HepG2 (cell line): Measurements from ENCODE around the gene DMAP1. TPM values are rescaled to one million over a fixed set of nuclear protein-coding genes. Genes with fewer than 3 reads are reported as not detected.

Experiments used
- ELF3 ChIP-seq: IDR thresholded peaks from 2 replicates; pipeline ENCODE4 v1.6.1; 2016; ENCODE audit warnings: missing genetic modification reagents, missing compliant biosample characterization
- IRF2 ChIP-seq: IDR thresholded peaks from 2 replicates; pipeline ENCODE4 v1.6.1; 2018; ENCODE audit warnings: missing genetic modification reagents, missing compliant biosample characterization
- LCORL ChIP-seq, 2 experiments: fragments of 450-650 bp in 1 of 2; sonication (generic) in 1 of 2; formaldehyde crosslinking in 1 of 2; IDR thresholded peaks; 2 replicates each; pipeline versions ENCODE4 v1.5.0 to v1.6.1; 2017 to 2020; ENCODE audit warnings: antibody characterized with exemption in 1 of 2, missing genetic modification reagents in 1 of 2
- NFE2L2 ChIP-seq: fragments of 150-350 bp; IDR thresholded peaks from 2 replicates; pipeline ENCODE4 v1.6.1; 2014; ENCODE audit warnings: low read length
- RXRB ChIP-seq: IDR thresholded peaks from 2 replicates; pipeline ENCODE4 v1.6.1; 2016; ENCODE audit warnings: borderline replicate concordance, missing genetic modification reagents, missing compliant biosample characterization
- SOX13 ChIP-seq, 3 experiments: fragments of 450-650 bp in 1 of 3; sonication (generic) in 1 of 3; formaldehyde crosslinking in 1 of 3; IDR thresholded peaks in 2 of 3; conservative IDR thresholded peaks in 1 of 3; 2 replicates each; pipeline versions ENCODE4 v1.5.0 to v1.6.1; 2016 to 2020; ENCODE audit warnings: antibody characterized with exemption in 1 of 3, mild to moderate bottlenecking in 1 of 3, missing compliant biosample characterization in 1 of 3, missing genetic modification reagents in 1 of 3, moderate library complexity in 1 of 3
- SPEN ChIP-seq: sonication (generic); formaldehyde crosslinking; IDR thresholded peaks from 2 replicates; pipeline ENCODE4 v1.5.1; 2020; ENCODE audit warnings: low read depth, mild to moderate bottlenecking, missing genetic modification reagents
- YEATS2 ChIP-seq: sonication (generic); formaldehyde crosslinking; IDR thresholded peaks from 2 replicates; pipeline ENCODE4 v1.4.0; 2020; ENCODE audit warnings: missing genetic modification reagents, borderline replicate concordance
- ZBTB44 ChIP-seq: sonication (generic); formaldehyde crosslinking; IDR thresholded peaks from 2 replicates; pipeline ENCODE4 v1.4.0; 2020; ENCODE audit warnings: missing genetic modification reagents
- ZFP91 ChIP-seq: sonication (generic); formaldehyde crosslinking; IDR thresholded peaks from 2 replicates; pipeline ENCODE4 v1.9.0; 2022; ENCODE audit warnings: missing genetic modification reagents, mild to moderate bottlenecking, borderline replicate concordance
- ZKSCAN5 ChIP-seq: sonication (generic); formaldehyde crosslinking; IDR thresholded peaks from 2 replicates; pipeline ENCODE4 v1.5.1; 2020; ENCODE audit warnings: mild to moderate bottlenecking, missing genetic modification reagents
- ZNF205 ChIP-seq: IDR thresholded peaks from 2 replicates; pipeline ENCODE4 v1.6.1; 2018; ENCODE audit warnings: missing biosample characterization, missing genetic modification reagents
- ZNF256 ChIP-seq: sonication (generic); formaldehyde crosslinking; conservative IDR thresholded peaks from 2 replicates; pipeline ENCODE4 v1.4.0; 2020; ENCODE audit warnings: missing genetic modification reagents
- ZNF484 ChIP-seq: sonication (generic); formaldehyde crosslinking; IDR thresholded peaks from 2 replicates; pipeline ENCODE4 v1.5.1; 2020; ENCODE audit warnings: mild to moderate bottlenecking, low read depth, missing genetic modification reagents, borderline replicate concordance
- ZNF589 ChIP-seq: sonication (generic); formaldehyde crosslinking; conservative IDR thresholded peaks from 2 replicates; pipeline ENCODE4 v1.8.0; 2022; ENCODE audit warnings: mild to moderate bottlenecking, moderate library complexity, missing genetic modification reagents
- ZNF687 ChIP-seq: sonication (generic); formaldehyde crosslinking; IDR thresholded peaks from 2 replicates; pipeline ENCODE4 v1.5.1; 2020; ENCODE audit warnings: mild to moderate bottlenecking, missing genetic modification reagents, moderate library complexity
- polyA plus RNA-seq, 8 experiments: library from polyadenylated mRNA; depleted of rRNA in 3 of 8; stranded (reverse) in 7 of 8; unstranded in 1 of 8; fragments of >200 nt; fragmentation: Illumina TruSeq in 4 of 8; extraction: Trizol in 4 of 8; gene quantifications; 2 replicates each; pipeline versions ENCODE4 v1.2.1 to v1.2.3, GENCODE V29; 2011 to 2016; ENCODE audit warnings: low read depth in 4 of 8, missing spikeins in 1 of 8, mixed read lengths in 1 of 8; ENCODE audit not compliant: insufficient read depth in 1 of 8
- total RNA-seq, 5 experiments: library from RNA; depleted of rRNA; stranded (reverse); fragments of >200 nt; fragmentation: Illumina TruSeq; extraction: Trizol; gene quantifications; 2 replicates each; pipeline ENCODE4 v1.2.3, GENCODE V29; 2016; ENCODE audit warnings: low read depth in 1 of 5
- TF ChIP-seq, protein P1 (sequence below): sonication (generic); formaldehyde crosslinking; IDR thresholded peaks from 2 replicates; pipeline ENCODE4 v1.8.0; 2022; ENCODE audit warnings: missing genetic modification reagents, mild to moderate bottlenecking, moderate library complexity, borderline replicate concordance

Gene DMAP1
- total and polyA plus RNA-seq, 2 of the 13 experiments (the other 11 are each of a cell fraction or from before 2014, with no cell fraction given) = 17.6 to 32.7 TPM

- TF ChIP-seq ZNF687 (CRISPR knock-in tag) (peak; percentile 50), NFE2L2 (no peak), ZFP91 (CRISPR knock-in tag) (no peak), ZNF484 (CRISPR knock-in tag) (no peak), IRF2 (CRISPR knock-in tag) (0 out of 2 replicates have a peak, but pooled peaks have one; percentile 34), ELF3 (no peak), ZNF589 (CRISPR knock-in tag) (no peak), LCORL (IDR thresholded peaks at IDR 0.05) (no peak), LCORL (CRISPR knock-in tag; IDR thresholded peaks at IDR 0.05) (0 out of 2 replicates have a peak, but pooled peaks have one; percentile 50), SPEN (CRISPR knock-in tag) (0 out of 2 replicates have a peak, but pooled peaks have one; percentile 30), ZBTB44 (no peak), ZNF205 (0 out of 2 replicates have a peak, but pooled peaks have one; percentile 46), RXRB (CRISPR knock-in tag) (peak; percentile 24; the same call in 1 of the 2 replicates), SOX13 (IDR thresholded peaks at IDR 0.05) (no peak), SOX13 (CRISPR knock-in tag; conservative IDR thresholded peaks at IDR 0.05 in 1 of 2, IDR thresholded peaks at IDR 0.05 in 1 of 2) (0 out of 4 replicates have a peak, but pooled peaks of 1 of the 2 experiments have one; percentile 13), ZKSCAN5 (CRISPR knock-in tag) (no peak), ZNF256 (CRISPR knock-in tag) (no peak), YEATS2 (peak; percentile 32; the same call in 1 of the 2 replicates)
- TF ChIP-seq, protein P1, sequence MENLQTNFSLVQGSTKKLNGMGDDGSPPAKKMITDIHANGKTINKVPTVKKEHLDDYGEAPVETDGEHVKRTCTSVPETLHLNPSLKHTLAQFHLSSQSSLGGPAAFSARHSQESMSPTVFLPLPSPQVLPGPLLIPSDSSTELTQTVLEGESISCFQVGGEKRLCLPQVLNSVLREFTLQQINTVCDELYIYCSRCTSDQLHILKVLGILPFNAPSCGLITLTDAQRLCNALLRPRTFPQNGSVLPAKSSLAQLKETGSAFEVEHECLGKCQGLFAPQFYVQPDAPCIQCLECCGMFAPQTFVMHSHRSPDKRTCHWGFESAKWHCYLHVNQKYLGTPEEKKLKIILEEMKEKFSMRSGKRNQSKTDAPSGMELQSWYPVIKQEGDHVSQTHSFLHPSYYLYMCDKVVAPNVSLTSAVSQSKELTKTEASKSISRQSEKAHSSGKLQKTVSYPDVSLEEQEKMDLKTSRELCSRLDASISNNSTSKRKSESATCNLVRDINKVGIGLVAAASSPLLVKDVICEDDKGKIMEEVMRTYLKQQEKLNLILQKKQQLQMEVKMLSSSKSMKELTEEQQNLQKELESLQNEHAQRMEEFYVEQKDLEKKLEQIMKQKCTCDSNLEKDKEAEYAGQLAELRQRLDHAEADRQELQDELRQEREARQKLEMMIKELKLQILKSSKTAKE (CRISPR knock-in tag) = no peak
Measured at GRCh38 chr1:44217809-44218410, 4.6 kb downstream of the DMAP1 start (continued).
